GM20000 (cell line): ENCODE data around the gene SPINT1.

Source experiments
- DNase-seq: peaks from one replicate; pipeline ENCODE4 v3.0.0; 2012; ENCODE audit warnings: low spot score
- CTCF ChIP-seq: IDR thresholded peaks from 2 replicates; pipeline ENCODE4 v1.5.1; 2012; ENCODE audit warnings: mild to moderate bottlenecking, control low read depth; ENCODE audit errors: extremely low read depth, missing control alignments

Gene SPINT1

DNA sequence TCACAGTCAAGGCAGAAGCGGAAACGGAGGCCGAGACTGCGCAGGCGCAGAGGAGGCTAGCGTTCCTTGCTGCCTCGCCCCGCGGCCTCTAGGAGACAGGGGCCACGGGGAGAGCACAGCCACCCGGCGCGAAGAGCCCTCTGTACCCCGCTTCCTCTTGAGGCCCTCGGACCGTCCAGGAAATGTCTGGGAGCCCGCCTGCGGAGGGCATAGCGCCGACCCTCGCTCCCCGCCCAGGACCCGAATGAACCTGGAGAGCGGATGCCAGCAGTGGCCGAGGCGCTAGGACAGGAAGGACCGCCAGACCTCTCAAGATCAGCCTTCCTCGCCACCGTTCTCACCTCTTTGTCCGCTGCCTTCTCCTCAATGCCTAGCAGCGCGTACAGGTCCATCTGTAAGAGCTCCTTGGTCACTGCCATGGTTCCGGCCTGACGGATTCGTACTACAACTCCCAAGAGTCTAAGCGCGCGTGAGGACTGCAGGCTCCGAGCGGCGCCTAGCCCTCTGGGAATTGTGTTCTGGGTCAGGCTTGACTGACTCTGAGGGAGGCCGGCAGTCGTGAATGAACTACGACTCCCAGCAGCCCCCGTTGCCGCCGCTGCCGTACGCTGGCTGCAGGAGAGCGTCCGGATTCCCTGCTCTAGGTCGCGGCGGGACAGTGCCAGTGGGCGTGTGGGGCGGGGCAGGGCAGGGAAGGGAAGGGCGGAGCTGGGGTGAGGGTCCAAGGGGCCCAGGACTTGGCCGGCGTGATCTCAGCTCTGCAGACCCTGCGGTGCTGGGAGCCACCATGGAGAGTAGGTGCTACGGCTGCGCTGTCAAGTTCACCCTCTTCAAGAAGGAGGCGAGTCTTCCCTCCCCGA is 36.6 kb upstream of the SPINT1 start, which contains the start of the genes DNAJC17 and ZFYVE19:
TSS of gene DNAJC17 (minus strand) at position 446 of the 860 bp plus-strand sequence. CDS start at position 419, 27 bp downstream.
TSS of gene ZFYVE19 (plus strand) at position 62 of the 860 bp plus-strand sequence. CDS start at position 563, 501 bp downstream.
- TF ChIP-seq CTCF, result no peak
- peak; percentile 89 for DNase-seq

DNA sequence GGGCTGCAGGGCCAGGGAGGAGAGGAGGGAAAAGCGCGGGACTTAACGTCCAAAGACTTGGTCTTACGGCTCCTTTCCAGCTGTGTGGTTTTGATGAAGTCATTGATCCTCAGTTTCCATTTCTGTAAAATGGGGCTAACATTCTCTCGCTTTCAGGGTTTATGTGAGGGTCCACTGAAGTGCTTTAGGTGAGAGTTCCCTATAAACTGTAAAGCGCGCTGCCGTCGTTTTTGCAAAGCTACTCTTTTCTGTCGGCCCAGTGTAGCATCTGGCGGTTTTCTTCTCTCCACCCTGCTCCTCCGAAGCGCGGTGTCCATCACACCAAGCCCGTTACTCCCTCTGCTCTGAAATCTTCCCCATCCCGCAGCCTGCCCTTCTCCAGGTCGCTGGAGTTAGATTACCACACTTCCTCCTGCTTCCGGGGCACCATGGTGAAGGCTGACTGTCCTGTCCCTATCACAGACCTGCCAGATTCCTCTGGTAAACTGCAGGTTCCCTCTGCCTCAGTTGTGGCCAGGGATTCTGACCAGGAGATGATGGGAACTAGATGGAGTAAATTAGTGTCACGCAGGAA is 35.9 kb upstream of the SPINT1 start:
- TF ChIP-seq CTCF, result no peak
- DNase-seq, result no peak

GRCh38 chr15:40808861-40809450 is 34.9 kb upstream of the SPINT1 start:
- peak; percentile 29 for DNase-seq
- TF ChIP-seq CTCF, result no peak

DNA sequence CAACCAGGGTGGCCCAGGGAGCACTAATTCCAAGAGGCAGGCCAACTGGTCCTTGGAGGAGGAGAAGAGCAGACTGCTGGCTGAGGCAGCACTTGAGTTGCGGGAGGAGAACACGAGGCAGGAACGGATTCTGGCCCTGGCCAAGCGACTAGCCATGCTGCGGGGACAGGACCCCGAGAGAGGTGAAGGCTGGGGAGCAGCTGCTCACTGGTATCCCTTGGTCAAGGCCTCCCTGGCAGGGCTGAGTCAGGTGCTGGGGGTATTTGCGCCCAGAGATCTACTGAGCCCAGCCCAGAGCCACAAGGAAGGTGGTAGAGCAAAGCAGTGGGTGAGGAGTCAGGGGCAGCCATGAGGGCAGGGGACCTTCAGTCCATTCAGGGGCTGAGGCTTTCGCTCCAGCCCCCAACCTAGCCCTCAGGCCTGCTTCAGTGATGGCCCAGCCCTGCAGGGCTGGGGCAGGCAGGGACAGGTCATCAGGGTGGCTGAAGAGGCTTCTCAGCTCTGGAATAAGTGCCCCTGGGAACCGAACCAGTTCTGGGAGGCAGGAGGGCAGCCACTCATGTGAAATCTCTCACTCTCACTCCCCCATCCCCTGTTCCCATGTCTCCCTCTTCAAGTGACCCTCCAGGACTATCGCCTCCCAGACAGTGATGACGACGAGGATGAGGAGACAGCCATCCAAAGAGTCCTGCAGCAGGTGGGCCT is 31.0 kb upstream of the SPINT1 start:
- DNase-seq, result no peak
- no peak for TF ChIP-seq CTCF

GRCh38 chr15:40815042-40815698 is 28.7 kb upstream of the SPINT1 start:
- no peak for TF ChIP-seq CTCF
- DNase-seq, result no peak

- no peak for TF ChIP-seq CTCF
- DNase-seq, result no peak
These were observed 24.8 kb upstream of the SPINT1 start for GRCh38 chr15:40819048-40819447.
